ENCODE results near the gene DENND10. TPM values are rescaled to one million over a fixed set of nuclear protein-coding genes. Genes with fewer than 3 reads are reported as not detected.

DENND10 gene
- total and polyA plus RNA-seq, 2 donors (not counting 3 experiments of a cell fraction or from before 2014, with no cell fraction given), result 39.1 to 50.1 TPM

GRCh38 chr10:119129721-119130120 is 25.8 kb downstream of the DENND10 start:
- no TSS peak for BruUV-seq (replicated peaks)
- Histone ChIP-seq H3K79me2 (ENCODE audit: control insufficient read depth, insufficient read depth, low read length) (no peaks in the 10 kb centered on the region), H3K9me3 (replicated peaks; ENCODE audit: control insufficient read depth, insufficient read depth, low read length) (no peaks in the 10 kb centered on the region), H3K36me3 (ENCODE audit: control insufficient read depth in 2 of 2, extremely low read depth in 1 of 2, insufficient read depth in 2 of 2, low read length in 2 of 2) (peaks cover 8 to 32% of the 10 kb centered on the region in 2 experiments), H4K20me1 (replicated peaks; ENCODE audit: control insufficient read depth, extremely low read depth, insufficient read depth, low read length) (no peaks in the 10 kb centered on the region), H3K4me3 (replicated peaks in 1 of 3; ENCODE audit: insufficient read depth in 1 of 3, low read depth in 1 of 3, low read length in 3 of 3) (no peak overlapping the region), H3K27me3 (ENCODE audit: control insufficient read depth in 2 of 2, insufficient read depth in 2 of 2, low read length in 2 of 2) (no peaks in the 10 kb centered on the region), H2AFZ (ENCODE audit: low read depth, low read length) (no peak overlapping the region), H3K4me2 (ENCODE audit: insufficient read depth, low read length) (no peak overlapping the region), H3K27ac (ENCODE audit: insufficient read depth, low read depth, low read length) (no peak overlapping the region), H3K9me1 (replicated peaks; ENCODE audit: control insufficient read depth, extremely low read depth, insufficient read depth, low read length) (no peaks in the 10 kb centered on the region), H3K9ac (replicated peaks; ENCODE audit: extremely low read depth, insufficient read depth, low read length) (no peak overlapping the region), H3K4me1 (ENCODE audit: control insufficient read depth, extremely low read depth, insufficient read depth, low read length) (peaks cover 6% of the 10 kb centered on the region)
- no peak for DNase-seq (ENCODE audit: low read depth, low spot score)
- dilution Hi-C loops (cut with MboI; ENCODE audit: extremely low pct_ligation_motif_present, low sequenced_read_pairs) (no loop called here), intact Hi-C loops (cut with micrococcal nuclease) (no loop called here)
- TF ChIP-seq JUN (IDR thresholded peaks at IDR 0.05; ENCODE audit: borderline replicate concordance, insufficient read depth, insufficient read length, low read depth), result no peak
- TF ChIP-seq CTCF (IDR thresholded peaks at IDR 0.05; ENCODE audit: extremely low read depth in 1 of 2, insufficient read depth in 1 of 2, low read depth in 1 of 2, low read length in 2 of 2), result no peak
- TF ChIP-seq MYC (IDR thresholded peaks at IDR 0.05; ENCODE audit: low read depth, low read length), result no peak
- no peak for TF ChIP-seq GATA2 (IDR thresholded peaks at IDR 0.05; ENCODE audit: insufficient read depth, insufficient read length, low read depth, low read length)
- TF ChIP-seq POLR2AphosphoS5 (IDR thresholded peaks at IDR 0.05; ENCODE audit: insufficient read depth, low read depth, low read length), result no peak
- no peak for TF ChIP-seq FOS (IDR thresholded peaks at IDR 0.05; ENCODE audit: borderline replicate concordance, insufficient read depth, low read length)
- no peak for TF ChIP-seq POLR2A (IDR thresholded peaks at IDR 0.05; ENCODE audit: low read depth, low read length)
- no peak for TF ChIP-seq EZH2 (IDR thresholded peaks at IDR 0.05; ENCODE audit: borderline replicate concordance, low read depth, low read length, severe bottlenecking)
- no peak for TF ChIP-seq MAX (IDR thresholded peaks at IDR 0.05; ENCODE audit: insufficient read depth, insufficient read length)
- POLR2A ChIA-PET, result no interaction called here
- CTCF ChIA-PET, result no interaction called here
- peak; percentile 4 for FAIRE-seq
